Measurements from ENCODE around the gene RITA1. TPM values are rescaled to one million over a fixed set of nuclear protein-coding genes. Genes with fewer than 3 reads are reported as not detected.

The RITA1 gene
- total RNA-seq, 2 donors from 2014 or later = 18.8 to 20.3 TPM

DNA sequence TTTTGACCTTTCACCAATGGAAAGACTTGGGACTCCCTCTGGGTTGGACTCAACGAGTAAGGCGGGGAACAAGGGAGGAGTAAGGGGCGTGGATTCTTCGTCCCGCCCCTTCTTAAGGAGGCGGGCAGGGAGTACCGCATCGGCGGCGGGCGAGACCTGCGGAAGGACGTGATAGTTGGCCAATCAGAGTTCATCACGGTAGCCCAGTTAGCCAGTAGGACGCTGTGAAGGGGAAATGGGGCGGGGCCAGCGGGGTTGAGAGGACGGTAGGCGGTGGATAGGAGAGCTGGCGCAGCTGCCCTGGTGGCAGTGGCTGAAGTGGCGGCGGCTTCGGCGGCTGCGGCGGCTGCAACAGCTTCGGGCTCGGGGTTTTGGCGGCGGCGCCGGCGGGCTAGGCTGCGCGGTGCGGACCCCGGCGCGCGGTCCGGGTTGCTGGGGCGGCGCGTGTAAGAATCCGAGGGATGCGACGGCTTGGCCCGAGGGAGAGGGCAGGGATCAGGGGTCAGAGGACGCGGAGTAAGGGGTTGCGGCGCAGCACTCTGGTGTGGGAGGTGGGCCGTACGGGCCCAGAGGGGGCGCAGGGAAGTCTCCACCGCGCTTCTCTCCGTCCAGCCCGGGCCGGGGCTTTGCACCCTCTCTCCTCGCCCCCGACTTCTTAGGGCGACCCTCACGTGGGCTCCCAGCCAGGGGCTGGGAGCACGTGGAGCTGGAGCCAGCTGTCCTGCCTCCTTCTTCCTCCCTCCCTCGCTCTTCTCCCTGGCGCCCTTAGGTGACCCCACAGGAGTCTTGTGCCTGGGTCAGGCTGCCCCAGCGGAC, 35.9 kb downstream of the RITA1 start, which contains the start of gene TPCN1:
Gene TPCN1 (plus strand): TSS at position 284 of the 816 bp plus-strand sequence. CDS start 5,389 bp downstream, outside the sequence.
- peaks cover 16% of the 10 kb centered on the region for H3K4me1 Mint-ChIP-seq
- Histone ChIP-seq H3K27me3 (ENCODE audit: control insufficient read depth, insufficient read depth, low read length, poor library complexity, severe bottlenecking) (no peaks in the 10 kb centered on the region), H3K27ac (ENCODE audit: low read depth, low read length) (peak within 1 kb of the TSS; percentile 75), H3K4me1 (ENCODE audit: control insufficient read depth, insufficient read depth, low read length) (peaks cover 4% of the 10 kb centered on the region), H3K9ac (ENCODE audit: extremely low read depth, low read length, poor library complexity, severe bottlenecking) (peak within 1 kb of the TSS; percentile 80), H3K9me3 (ENCODE audit: control insufficient read depth, low read length) (no peaks in the 10 kb centered on the region), H3K36me3 (ENCODE audit: control insufficient read depth, insufficient read depth, low read length) (no peaks in the 10 kb centered on the region), H3K4me3 (ENCODE audit: low read length) (peak within 1 kb of the TSS; percentile 89)
- H3K27ac Mint-ChIP-seq = peak within 1 kb of the TSS; percentile 88
- peak; percentile 49 for TF ChIP-seq CTCF (conservative IDR thresholded peaks at IDR 0.05)
- no peaks in the 10 kb centered on the region for H3K9me3 Mint-ChIP-seq
- peak; percentile 100 for DNase-seq
- peak within 1 kb of the TSS; percentile 73 for H3K4me3 Mint-ChIP-seq
- 0% methylated on average over 10 to 68 of the region's 68 CpGs for WGBS, 2 experiments (ENCODE audit: insufficient coverage in 1 of 2, insufficient read length in 1 of 2)
- H3K27me3 Mint-ChIP-seq (ENCODE audit: insufficient read depth) = no peaks in the 10 kb centered on the region
- H3K36me3 Mint-ChIP-seq (ENCODE audit: low read depth) = no peaks in the 10 kb centered on the region

DNA sequence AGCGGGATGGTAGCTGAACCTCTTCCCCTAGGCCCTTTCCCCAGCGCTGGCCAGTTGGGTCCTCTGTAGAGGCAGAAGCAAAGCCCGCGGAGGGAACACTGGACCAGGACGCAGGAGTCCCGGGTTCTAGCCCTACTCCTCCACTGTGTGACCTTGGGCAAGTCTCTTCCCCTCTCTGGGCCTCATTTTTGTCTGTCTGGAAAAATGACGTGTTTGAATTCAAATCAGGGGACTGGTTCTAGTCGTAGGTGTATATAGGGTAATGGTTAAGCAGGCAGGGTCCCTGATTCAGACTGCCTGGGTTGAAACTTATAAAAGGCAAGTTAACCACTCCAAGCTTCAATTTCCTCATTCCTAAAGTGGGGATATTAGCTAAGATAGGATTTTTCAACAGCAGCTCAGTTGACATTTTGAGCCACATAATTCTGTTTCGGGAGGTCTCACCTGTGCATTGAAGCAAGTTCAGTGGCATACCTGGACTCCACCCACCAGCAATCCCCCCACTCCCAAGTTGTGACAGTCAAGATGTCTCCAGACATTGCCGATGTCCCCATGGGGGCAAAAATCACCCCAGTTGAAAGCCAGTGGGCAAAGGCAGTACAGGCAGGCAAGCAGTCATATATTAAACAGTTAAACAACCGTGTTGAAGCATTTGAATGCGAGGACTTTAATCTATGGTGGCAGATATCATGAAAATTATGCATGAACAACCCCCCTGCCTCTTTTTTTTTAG, 36.6 kb downstream of the RITA1 start:
- no peak for TF ChIP-seq CTCF (conservative IDR thresholded peaks at IDR 0.05)
- no peaks in the 10 kb centered on the region for H3K27me3 Mint-ChIP-seq (ENCODE audit: insufficient read depth)
- Histone ChIP-seq H3K27me3 (ENCODE audit: control insufficient read depth, insufficient read depth, low read length, poor library complexity, severe bottlenecking) (no peaks in the 10 kb centered on the region), H3K9ac (ENCODE audit: extremely low read depth, low read length, poor library complexity, severe bottlenecking) (peak overlapping the region; percentile 80), H3K4me1 (ENCODE audit: control insufficient read depth, insufficient read depth, low read length) (peaks cover 4% of the 10 kb centered on the region), H3K4me3 (ENCODE audit: low read length) (peak overlapping the region; percentile 88), H3K36me3 (ENCODE audit: control insufficient read depth, insufficient read depth, low read length) (no peaks in the 10 kb centered on the region), H3K27ac (ENCODE audit: low read depth, low read length) (peak overlapping the region; percentile 75), H3K9me3 (ENCODE audit: control insufficient read depth, low read length) (no peaks in the 10 kb centered on the region)
- peak overlapping the region; percentile 82 for H3K27ac Mint-ChIP-seq
- no peaks in the 10 kb centered on the region for H3K9me3 Mint-ChIP-seq
- 40 to 45% methylated on average over 6 to 12 of the region's 12 CpGs for WGBS, 2 experiments (ENCODE audit: insufficient coverage in 1 of 2, insufficient read length in 1 of 2)
- H3K36me3 Mint-ChIP-seq (ENCODE audit: low read depth) = no peaks in the 10 kb centered on the region
- peaks cover 14% of the 10 kb centered on the region for H3K4me1 Mint-ChIP-seq
- no peak for DNase-seq
- H3K4me3 Mint-ChIP-seq = peak overlapping the region; percentile 73

GRCh38 chr12:113222730-113223531, 37.4 kb downstream of the RITA1 start:
- Mint-ChIP-seq H3K9me3 (no peaks in the 10 kb centered on the region), H3K4me3 (peak overlapping the region; percentile 73), H3K36me3 (ENCODE audit: low read depth) (peaks cover 5% of the 10 kb centered on the region), H3K27me3 (ENCODE audit: insufficient read depth) (no peaks in the 10 kb centered on the region), H3K4me1 (peaks cover 14% of the 10 kb centered on the region), H3K27ac (no peak overlapping the region)
- no peak overlapping the region for H3K9ac ChIP-seq (ENCODE audit: extremely low read depth, low read length, poor library complexity, severe bottlenecking)
- H3K9me3 ChIP-seq (ENCODE audit: control insufficient read depth, low read length) = no peaks in the 10 kb centered on the region
- 74 to 82% methylated on average over 5 to 7 of the region's 11 CpGs for WGBS, 2 experiments (ENCODE audit: insufficient coverage in 1 of 2, insufficient read length in 1 of 2)
- no peak overlapping the region for H3K27ac ChIP-seq (ENCODE audit: low read depth, low read length)
- DNase-seq = peak; percentile 73
- no peaks in the 10 kb centered on the region for H3K36me3 ChIP-seq (ENCODE audit: control insufficient read depth, insufficient read depth, low read length)
- H3K4me1 ChIP-seq (ENCODE audit: control insufficient read depth, insufficient read depth, low read length) = peaks cover 4% of the 10 kb centered on the region
- H3K4me3 ChIP-seq (ENCODE audit: low read length) = peak overlapping the region; percentile 88
- TF ChIP-seq CTCF (conservative IDR thresholded peaks at IDR 0.05) = no peak
- H3K27me3 ChIP-seq (ENCODE audit: control insufficient read depth, insufficient read depth, low read length, poor library complexity, severe bottlenecking) = no peaks in the 10 kb centered on the region
